ENCODE measurements around the gene ADD3. TPM values are rescaled to one million over a fixed set of nuclear protein-coding genes. Genes with fewer than 3 reads are reported as not detected.

ADD3 gene
- total RNA-seq, 1 donor from 2014 or later = 43.8 TPM

- no peak overlapping the region for H3K4me3 ChIP-seq (ENCODE audit: low read depth, low read length)
Observed at GRCh38 chr10:110074298-110074697, 66.5 kb downstream of the ADD3 start.

GRCh38 chr10:110074758-110075671 is 67.2 kb downstream of the ADD3 start:
- no peak overlapping the region for H3K4me3 ChIP-seq (ENCODE audit: low read depth, low read length)
- TF ChIP-seq CTCF (conservative IDR thresholded peaks at IDR 0.05; ENCODE audit: low read depth, low read length) = no peak
- DNase-seq (ENCODE audit: low read depth) = no peak

More at GRCh38 chr10:110074298-110074697, 66.5 kb downstream of the ADD3 start:
- DNase-seq (ENCODE audit: low read depth) = no peak
- TF ChIP-seq CTCF (conservative IDR thresholded peaks at IDR 0.05; ENCODE audit: low read depth, low read length) = no peak

- DNase-seq (ENCODE audit: low read depth) = no peak
- H3K4me3 ChIP-seq (ENCODE audit: low read depth, low read length) = no peak overlapping the region
- no peak for TF ChIP-seq CTCF (conservative IDR thresholded peaks at IDR 0.05; ENCODE audit: low read depth, low read length)
Observed at GRCh38 chr10:110075686-110076085, 67.9 kb downstream of the ADD3 start.

- TF ChIP-seq CTCF (conservative IDR thresholded peaks at IDR 0.05; ENCODE audit: low read depth, low read length) = no peak
- peak; percentile 54 for DNase-seq (ENCODE audit: low read depth)
- peak overlapping the region; percentile 26 for H3K4me3 ChIP-seq (ENCODE audit: low read depth, low read length)
Observed at GRCh38 chr10:110076559-110077318, 69.0 kb downstream of the ADD3 start.

- peak overlapping the region; percentile 26 for H3K4me3 ChIP-seq (ENCODE audit: low read depth, low read length)
- DNase-seq (ENCODE audit: low read depth) = no peak
- TF ChIP-seq CTCF (conservative IDR thresholded peaks at IDR 0.05; ENCODE audit: low read depth, low read length) = no peak
Observed at GRCh38 chr10:110077436-110078130, 69.8 kb downstream of the ADD3 start.

GRCh38 chr10:110078317-110078716 is 70.5 kb downstream of the ADD3 start:
- TF ChIP-seq CTCF (conservative IDR thresholded peaks at IDR 0.05; ENCODE audit: low read depth, low read length) = no peak
- no peak for DNase-seq (ENCODE audit: low read depth)
- H3K4me3 ChIP-seq (ENCODE audit: low read depth, low read length) = no peak overlapping the region

Measured in epithelial cell of proximal tubule (primary cell).